GM19240 (cell line): ENCODE data around the gene SIL1.

ENCODE experiments used
- DNase-seq: peaks from one replicate; pipeline ENCODE4 v3.0.0; 2011; ENCODE audit warnings: low spot score; ENCODE audit not compliant: insufficient read length

SIL1 gene

GRCh38 chr5:138961729-138962128 is 236.4 kb downstream of the SIL1 start:
- no peak for DNase-seq

DNA sequence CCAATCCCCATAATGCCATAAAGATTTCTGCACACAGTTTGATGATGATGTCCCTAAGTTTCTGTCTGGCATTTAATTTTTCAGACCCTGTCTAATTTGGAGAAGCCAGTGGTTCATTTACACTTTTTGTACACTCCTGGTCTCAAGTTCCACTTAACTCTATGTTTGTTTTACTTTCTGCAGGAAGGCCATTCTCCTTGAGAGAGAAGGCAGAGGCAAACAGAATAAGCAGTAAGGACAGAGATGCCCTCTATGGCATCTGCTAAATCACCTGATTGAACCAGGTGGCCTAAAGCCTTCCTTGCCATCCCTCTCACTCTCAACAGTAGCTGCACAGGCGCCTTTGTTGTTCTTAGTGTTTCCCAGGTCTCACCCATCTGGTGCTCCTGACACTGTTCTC is 236.9 kb downstream of the SIL1 start:
- no peak for DNase-seq

DNA sequence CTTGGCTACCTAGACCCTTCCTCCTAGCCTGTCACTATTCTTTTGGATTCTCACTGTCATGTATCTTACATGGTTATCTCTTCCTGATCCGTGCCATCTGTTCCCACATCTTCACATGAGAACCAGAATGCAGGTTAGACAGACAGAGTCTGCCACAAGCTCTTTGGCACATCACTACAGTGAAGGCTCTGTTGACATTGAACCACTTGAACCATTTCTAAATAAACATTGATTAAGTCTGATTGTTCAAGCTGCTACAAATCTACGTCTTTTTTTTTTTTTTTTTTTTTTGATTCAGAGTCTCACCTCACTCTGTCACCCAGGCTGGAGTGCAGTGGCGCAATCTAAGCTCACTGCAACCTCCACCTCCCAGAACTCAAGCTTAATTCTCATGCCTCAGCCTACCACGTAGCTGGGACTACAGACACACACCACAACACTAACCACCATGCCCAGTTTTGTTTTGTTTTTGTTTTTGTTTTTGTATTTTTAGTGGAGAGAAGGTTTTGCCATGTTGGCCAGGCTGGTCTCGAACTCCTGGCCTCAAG is 237.9 kb downstream of the SIL1 start:
- DNase-seq = no peak

GRCh38 chr5:138956801-138957200 is 241.4 kb downstream of the SIL1 start:
- DNase-seq = no peak

- no peak for DNase-seq
Measured at GRCh38 chr5:138955671-138956295, 242.4 kb downstream of the SIL1 start.

DNA sequence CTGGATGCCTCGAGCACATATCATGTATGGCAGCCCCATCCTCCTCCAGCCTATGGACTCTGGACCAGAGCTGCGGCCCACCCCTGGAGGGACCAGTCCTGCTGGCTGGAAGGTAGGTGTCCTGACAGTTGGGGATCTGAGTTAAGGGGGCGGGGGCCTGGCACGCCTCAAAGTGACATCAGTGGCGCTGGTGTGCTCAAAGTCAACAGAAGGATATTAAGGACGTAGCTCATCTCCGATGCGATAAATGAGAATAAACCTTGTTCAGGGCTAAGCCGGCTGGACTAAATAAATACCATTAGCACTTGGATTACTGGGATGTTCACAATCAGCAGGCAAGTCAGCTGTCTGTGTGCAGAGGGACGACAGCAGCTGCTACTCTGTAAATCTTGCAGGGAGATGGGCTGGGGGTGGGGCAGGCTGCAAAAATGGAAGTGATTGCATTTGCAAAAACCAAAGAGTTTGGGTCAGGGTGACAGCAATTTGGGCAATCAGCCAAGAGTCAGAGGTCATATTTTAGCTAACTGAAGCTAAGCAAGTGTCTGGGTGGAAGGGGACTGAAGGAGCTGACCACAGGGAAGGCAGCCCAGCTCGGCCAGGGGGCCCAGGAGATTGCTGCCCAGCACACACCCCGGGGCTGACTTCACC is 243.0 kb downstream of the SIL1 start:
- DNase-seq = no peak

- DNase-seq = no peak
Measured at GRCh38 chr5:138954257-138955012, 243.7 kb downstream of the SIL1 start.

- DNase-seq = peak; percentile 24
Measured at GRCh38 chr5:138953387-138954256, 244.5 kb downstream of the SIL1 start.

DNA sequence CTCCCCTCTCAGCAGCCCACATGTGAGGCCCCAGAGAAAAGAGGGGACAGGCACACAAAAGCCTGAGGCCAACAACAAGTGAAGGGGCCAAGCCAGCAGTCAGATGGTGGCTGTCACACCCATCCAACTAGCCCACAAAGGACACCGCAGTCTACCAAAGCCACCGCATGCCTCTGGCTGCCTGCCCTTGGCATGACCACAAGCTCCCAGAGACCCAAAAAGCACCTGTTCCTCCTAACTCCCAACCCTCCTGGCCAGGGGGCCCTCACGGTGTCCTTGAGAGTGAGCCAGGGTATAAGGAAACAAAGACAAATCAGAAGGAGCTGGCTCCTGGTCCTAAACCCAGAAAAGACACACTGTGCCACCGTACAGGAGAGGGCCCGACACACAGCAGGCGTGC is 245.2 kb downstream of the SIL1 start:
- no peak for DNase-seq

GRCh38 chr5:138951986-138952735 is 246.0 kb downstream of the SIL1 start:
- DNase-seq = no peak

DNA sequence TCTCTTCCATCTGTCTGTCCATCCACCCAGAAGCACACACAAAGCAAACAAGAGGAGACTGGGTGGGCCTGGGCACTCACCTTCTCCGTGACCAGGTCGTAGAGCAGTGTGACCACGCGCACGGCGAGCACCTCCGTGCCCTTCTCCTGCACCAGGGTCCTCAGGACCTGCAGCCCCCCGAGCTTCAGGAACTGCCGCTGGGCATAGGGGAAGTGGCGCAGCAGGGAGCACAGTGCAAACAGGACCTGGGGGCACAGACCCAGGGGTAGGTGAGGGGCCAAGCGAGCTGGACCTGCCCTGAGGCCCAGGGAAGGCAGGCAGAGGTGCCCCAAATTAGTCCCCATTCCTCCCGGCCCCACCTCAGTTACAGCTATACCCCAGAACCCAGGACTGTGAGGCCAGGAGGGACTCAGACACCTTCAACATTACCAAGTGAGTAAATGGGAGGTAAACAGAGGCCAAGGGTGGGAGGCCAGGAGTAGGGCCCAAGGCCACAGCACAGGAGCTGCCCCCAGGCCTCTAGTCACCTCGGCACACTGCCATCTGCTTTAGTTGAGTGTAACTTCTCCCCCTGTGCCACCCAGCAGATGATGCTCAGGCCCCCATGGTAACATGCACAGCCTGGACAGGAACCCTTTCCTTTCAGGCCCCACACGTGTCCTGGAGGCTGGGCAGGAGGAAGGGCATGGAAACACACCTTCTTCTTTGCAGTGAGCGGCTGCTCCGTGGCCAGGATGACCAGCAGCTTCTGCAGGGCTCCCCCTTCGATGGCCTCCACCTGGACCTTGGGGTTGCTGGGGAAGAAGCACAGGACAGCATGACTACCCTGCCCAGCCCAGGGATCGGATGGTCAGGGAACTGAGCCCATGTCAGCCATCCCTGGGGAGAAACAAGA is 246.8 kb downstream of the SIL1 start:
- DNase-seq = no peak

GRCh38 chr5:138950421-138951031 is 247.6 kb downstream of the SIL1 start:
- DNase-seq = no peak

DNA sequence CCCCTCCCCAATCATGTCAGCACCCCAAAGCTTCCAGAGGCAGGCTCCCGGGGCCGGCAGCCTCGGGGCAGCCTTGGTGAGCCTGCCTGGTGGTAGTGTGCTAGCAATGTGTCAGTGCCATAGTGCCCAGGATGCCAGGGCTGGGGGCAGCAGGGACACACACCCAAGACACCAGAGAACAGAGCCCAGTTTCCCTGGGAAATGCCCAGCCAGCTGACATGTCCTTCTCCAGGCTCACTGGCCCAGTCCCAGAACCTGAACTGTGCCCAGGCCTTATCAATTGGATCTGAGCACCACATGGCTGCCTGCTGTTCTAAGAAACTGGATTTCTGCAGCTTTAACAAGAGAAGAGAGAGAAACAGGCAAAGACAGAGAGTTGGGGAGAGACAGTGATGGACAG is 248.2 kb downstream of the SIL1 start:
- DNase-seq = no peak

DNA sequence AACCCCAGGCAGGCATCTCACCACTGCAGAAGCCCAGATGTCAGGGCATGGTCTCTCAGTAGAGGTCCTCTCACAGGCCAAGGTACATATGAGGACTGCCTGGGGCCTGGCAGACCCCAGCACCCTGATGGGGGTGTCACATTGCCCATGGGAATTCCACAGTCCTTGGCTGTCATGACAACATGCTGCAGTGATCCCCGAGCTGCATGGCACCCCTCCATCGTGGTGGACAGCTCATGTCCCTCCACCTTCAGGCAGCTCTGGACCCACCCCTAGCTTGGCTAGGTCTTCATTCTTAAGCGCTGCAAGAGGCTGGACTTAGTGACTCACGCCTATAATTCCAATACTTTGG is 249.0 kb downstream of the SIL1 start:
- no peak for DNase-seq

DNA sequence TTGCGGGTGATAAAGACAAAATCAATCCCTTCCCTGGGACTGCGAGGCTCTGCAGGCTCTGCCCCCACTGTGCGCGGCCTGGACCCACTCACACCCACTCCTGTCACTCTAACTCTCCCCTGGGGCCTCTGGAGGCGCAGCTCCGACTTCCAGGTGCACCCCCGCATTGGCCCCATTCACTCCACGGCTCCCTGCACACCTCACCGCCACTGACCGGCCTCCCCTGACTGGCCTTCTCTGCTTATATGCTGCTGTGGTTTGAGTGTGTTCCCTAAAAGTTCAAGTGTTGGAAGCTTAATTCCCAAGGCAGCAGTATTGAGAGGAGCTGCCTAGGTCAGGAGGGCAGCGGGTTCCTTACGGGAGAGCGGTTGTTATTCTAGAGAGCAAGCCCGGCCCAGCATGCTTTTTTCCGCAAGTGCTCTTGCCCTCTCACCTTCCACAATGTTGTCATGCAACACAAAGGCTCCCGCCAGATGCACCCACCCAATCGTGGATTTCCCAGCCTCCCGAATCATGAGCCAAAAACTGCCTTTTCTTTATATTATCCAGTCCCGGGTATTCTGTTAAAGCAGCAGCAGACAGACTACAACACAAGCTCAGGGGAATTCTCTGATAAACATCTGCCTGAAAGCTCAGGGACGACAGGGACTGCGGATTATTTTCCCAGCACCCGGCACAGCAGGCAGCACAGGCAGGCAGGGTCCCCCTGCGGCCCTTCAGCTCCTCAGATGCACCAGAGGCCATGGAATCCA is 249.5 kb downstream of the SIL1 start:
- no peak for DNase-seq

GRCh38 chr5:138947780-138948179 is 250.4 kb downstream of the SIL1 start:
- DNase-seq = no peak

DNA sequence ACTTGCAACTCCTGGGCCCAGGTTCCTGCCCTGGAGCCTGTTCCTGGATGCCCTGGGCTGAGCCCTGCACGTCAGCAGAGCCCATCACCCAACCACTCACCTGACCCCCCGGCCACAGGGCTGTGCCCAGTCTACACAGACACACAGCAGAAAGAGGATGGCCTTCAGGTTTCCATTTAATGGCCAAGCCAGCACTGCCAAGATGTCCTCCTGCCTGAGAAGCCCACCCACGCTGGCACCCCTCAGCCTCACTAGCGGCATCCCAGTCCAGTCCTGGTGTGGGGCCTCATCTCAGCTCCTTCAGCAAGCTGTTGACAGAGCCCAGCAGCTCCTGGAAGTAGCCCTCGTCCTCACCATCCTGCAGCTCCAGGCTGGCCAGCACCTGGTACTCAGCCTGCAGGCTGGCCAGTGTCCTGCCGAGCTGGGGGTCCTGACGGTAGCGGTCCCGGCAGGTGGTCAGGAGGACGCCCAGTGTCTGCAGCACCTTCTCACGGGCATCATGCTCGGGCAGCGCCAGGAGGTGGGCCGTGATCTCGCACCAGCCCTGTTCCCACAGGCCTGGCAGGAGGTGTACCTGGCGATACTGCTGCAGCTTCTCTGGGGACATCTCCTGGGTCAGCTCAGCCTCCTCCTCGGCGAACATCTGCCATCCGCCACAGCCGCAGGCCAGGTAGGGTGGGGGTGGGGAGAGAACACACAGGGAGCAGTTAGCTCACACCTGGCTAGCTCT is 251.2 kb downstream of the SIL1 start:
- DNase-seq = no peak

DNA sequence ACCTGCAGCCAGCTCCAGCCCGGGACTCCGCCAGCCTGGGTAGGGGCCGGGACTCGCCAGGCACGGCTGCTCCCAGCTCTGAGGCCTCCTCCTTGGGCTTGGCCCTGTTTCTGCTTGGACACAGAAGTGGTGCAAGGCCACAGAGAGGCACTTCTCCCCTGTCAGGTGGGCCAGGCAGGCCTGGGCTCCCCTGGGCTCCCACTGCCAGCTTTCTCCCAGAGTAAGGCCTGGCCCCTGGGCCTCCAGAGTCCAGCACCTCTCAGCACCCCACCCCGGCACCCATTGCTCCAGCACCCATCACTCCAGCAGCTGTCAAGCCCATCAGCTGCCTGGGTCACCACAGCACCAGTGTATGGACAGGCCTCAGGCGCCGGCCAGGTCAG is 251.9 kb downstream of the SIL1 start:
- DNase-seq = no peak
